Measurements from ENCODE around the gene EIF4H. TPM values are rescaled to one million over a fixed set of nuclear protein-coding genes. Genes with fewer than 3 reads are reported as not detected.

Gene EIF4H
- total RNA-seq, 1 donor = 288 TPM

DNA sequence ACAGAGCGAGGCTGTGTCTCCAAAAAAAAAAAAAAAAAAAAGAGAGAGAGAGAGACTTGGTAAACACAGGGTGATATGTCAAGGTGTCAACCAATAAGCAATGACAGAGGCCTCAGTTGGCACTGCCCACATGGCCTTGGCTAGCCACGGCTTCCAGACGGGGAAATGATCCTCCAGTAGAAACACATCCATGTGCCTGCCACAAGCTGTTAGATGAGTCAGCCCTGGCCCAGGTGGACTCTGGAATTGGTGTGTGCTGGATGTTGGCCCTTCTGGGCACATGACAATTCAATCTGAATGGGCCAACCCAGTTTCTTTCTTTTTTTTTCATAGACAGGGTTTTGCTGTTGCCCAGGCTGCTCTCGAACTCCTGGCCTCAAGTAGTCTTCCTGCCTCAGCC is 66.3 kb downstream of the EIF4H start:
- no peak overlapping the region for H3K4me3 ChIP-seq (ENCODE audit: low read length)
- no peaks in the 10 kb centered on the region for H3K27me3 ChIP-seq (ENCODE audit: insufficient read depth, low read length)
- no peaks in the 10 kb centered on the region for H3K9me3 ChIP-seq (ENCODE audit: low read depth, low read length)
- peaks cover 35% of the 10 kb centered on the region for H3K4me1 ChIP-seq (ENCODE audit: insufficient read depth, low read length)

DNA sequence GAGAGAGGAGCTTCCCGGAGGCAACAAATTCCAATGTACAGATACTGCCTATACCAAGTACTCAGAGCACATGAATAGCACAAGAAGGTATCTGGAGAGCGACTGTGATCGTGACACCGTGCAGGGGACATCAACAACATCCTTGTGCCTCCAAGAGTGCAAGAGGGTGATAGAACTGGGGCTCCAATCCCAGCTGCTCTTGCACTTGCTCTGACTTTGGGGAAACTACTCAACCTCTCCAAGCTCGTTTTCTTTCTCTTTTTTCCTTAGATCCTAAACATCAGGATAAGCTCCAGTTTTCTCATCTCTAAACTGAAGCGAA is 67.9 kb downstream of the EIF4H start:
- peaks cover 27% of the 10 kb centered on the region for H3K4me1 ChIP-seq (ENCODE audit: insufficient read depth, low read length)
- no peaks in the 10 kb centered on the region for H3K9me3 ChIP-seq (ENCODE audit: low read depth, low read length)
- H3K4me3 ChIP-seq (ENCODE audit: low read length) = no peak overlapping the region
- no peaks in the 10 kb centered on the region for H3K27me3 ChIP-seq (ENCODE audit: insufficient read depth, low read length)

DNA sequence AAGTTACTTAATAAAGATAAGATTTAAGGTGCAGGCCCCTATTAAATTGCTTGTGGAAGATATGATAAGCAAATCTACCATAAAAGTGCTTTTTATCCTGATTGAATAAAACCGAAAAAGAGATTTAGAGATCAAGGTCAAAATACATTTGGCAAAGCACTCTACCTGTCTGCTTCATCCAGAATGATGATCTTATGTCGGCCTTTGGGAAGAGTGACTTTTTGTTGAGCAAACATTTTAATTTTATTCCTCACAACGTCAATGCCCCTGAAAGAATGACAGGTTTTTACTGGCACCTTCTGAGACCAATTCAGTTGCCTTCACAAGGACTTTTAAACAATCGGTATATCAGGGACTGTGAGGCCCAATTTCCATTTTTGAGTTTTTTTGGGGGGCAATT is 72.3 kb downstream of the EIF4H start:
- Histone ChIP-seq H3K4me3 (ENCODE audit: low read length) (no peak overlapping the region), H3K9me3 (ENCODE audit: low read depth, low read length) (no peaks in the 10 kb centered on the region), H3K4me1 (ENCODE audit: insufficient read depth, low read length) (peaks cover 21% of the 10 kb centered on the region), H3K27me3 (ENCODE audit: insufficient read depth, low read length) (no peaks in the 10 kb centered on the region)

Other genes with a start within 250 kb of the EIF4H start
- not detected for gene ELN, start 146.2 kb upstream of the EIF4H start, total RNA-seq
- gene LIMK1, start 90.6 kb upstream of the EIF4H start, total RNA-seq = 15.2 TPM
- 32.5 TPM for gene LAT2, start 35.6 kb downstream of the EIF4H start, total RNA-seq
- 11.3 TPM for gene RFC2, start 80.0 kb downstream of the EIF4H start, total RNA-seq
- 11.9 TPM for gene CLIP2, start 115.1 kb downstream of the EIF4H start, total RNA-seq

Data from mononuclear cell (primary cell).